ENCODE measurements around the gene OR2K2.
"Not testable (repeated sequence)": the region's sequence is repeated elsewhere in the genome, so short reads cannot be mapped to it uniquely, and the experiment has no call there.

Gene OR2K2

GRCh38 chr9:111298111-111298510 is 31.9 kb downstream of the OR2K2 start:
- no peak for DNase-seq (ENCODE audit: low read depth, low spot score)

GRCh38 chr9:111297066-111297824 is 32.8 kb downstream of the OR2K2 start:
- DNase-seq (ENCODE audit: low read depth, low spot score) = no peak

GRCh38 chr9:111294691-111295451 is 35.2 kb downstream of the OR2K2 start:
- no peak for DNase-seq (ENCODE audit: low read depth, low spot score)

GRCh38 chr9:111287127-111287526 is 42.9 kb downstream of the OR2K2 start:
- DNase-seq (ENCODE audit: low read depth, low spot score) = peak; percentile 79

- DNase-seq (ENCODE audit: low read depth, low spot score) = no peak
These were observed 45.3 kb downstream of the OR2K2 start for GRCh38 chr9:111284703-111285102.

GRCh38 chr9:111282845-111283244 is 47.2 kb downstream of the OR2K2 start:
- no peak for DNase-seq (ENCODE audit: low read depth, low spot score)

GRCh38 chr9:111280795-111281194 is 49.2 kb downstream of the OR2K2 start:
- DNase-seq (ENCODE audit: low read depth, low spot score) = not testable (repeated sequence)

Measured in ELF-1 (cell line).